WERI-Rb-1 (cell line): ENCODE results near the gene DST.
A peak's percentile ranks its signal among the peaks of the same experiment; 100 is the strongest.

Source experiments
- DNase-seq: peaks from one replicate; pipeline ENCODE4 v3.0.0-alpha.2; 2020
- H3K27ac ChIP-seq: fragments of 250-450 bp; sonication (Bioruptor Pico); 2 replicates; pipeline ENCODE4 v1.5.1; 2020; ENCODE audit warnings: mild to moderate bottlenecking, moderate library complexity
- H3K27me3 ChIP-seq: fragments of 250-450 bp; sonication (Bioruptor Pico); 2 replicates; pipeline ENCODE4 v1.5.1; 2021; ENCODE audit warnings: mild to moderate bottlenecking, low read depth, moderate library complexity; ENCODE audit not compliant: insufficient read depth, severe bottlenecking
- H3K36me3 ChIP-seq: fragments of 250-450 bp; sonication (Bioruptor Pico); 2 replicates; pipeline ENCODE4 v1.5.1; 2020; ENCODE audit warnings: mild to moderate bottlenecking, moderate library complexity
- H3K4me3 ChIP-seq: 2 replicates; pipeline ENCODE4 v1.5.1; 2011; ENCODE audit warnings: low read depth, mild to moderate bottlenecking, control low read depth, low read length
- H3K9me3 ChIP-seq: fragments of 250-450 bp; sonication (Bioruptor Pico); 2 replicates; pipeline ENCODE4 v1.5.1; 2021; ENCODE audit warnings: mild to moderate bottlenecking, moderate library complexity; ENCODE audit not compliant: severe bottlenecking
- CTCF ChIP-seq: IDR thresholded peaks from 2 replicates; pipeline ENCODE4 v1.5.1; 2011; ENCODE audit warnings: low read depth, mild to moderate bottlenecking, control low read depth, inconsistent platforms, low read length

The DST gene

GRCh38 chr6:56549014-56549413, 93.7 kb downstream of the DST start:
- no peak overlapping the region for H3K4me3 ChIP-seq
- H3K9me3 ChIP-seq = no peaks in the 10 kb centered on the region
- no peak overlapping the region for H3K27ac ChIP-seq
- no peaks in the 10 kb centered on the region for H3K27me3 ChIP-seq
- DNase-seq = peak; percentile 32
- H3K36me3 ChIP-seq = peaks cover 34% of the 10 kb centered on the region
- no peak for TF ChIP-seq CTCF

- H3K27me3 ChIP-seq = no peaks in the 10 kb centered on the region
- H3K4me3 ChIP-seq = no peak overlapping the region
- H3K36me3 ChIP-seq = peaks cover 24% of the 10 kb centered on the region
- no peaks in the 10 kb centered on the region for H3K9me3 ChIP-seq
- no peak overlapping the region for H3K27ac ChIP-seq
- TF ChIP-seq CTCF = no peak
- no peak for DNase-seq
These were observed 95.0 kb downstream of the DST start for GRCh38 chr6:56547687-56548086.

GRCh38 chr6:56542364-56543331, 100.0 kb downstream of the DST start:
- Histone ChIP-seq H3K36me3 (no peaks in the 10 kb centered on the region; the same call in 1 of the 2 replicates), H3K27ac (peak overlapping the region; percentile 93), H3K9me3 (no peaks in the 10 kb centered on the region), H3K4me3 (peak overlapping the region; percentile 74), H3K27me3 (no peaks in the 10 kb centered on the region)
- peak; percentile 100 for DNase-seq
- TF ChIP-seq CTCF = peak; percentile 46; the same call in 1 of the 2 replicates

- TF ChIP-seq CTCF = no peak
- no peak for DNase-seq
- H3K27me3 ChIP-seq = no peaks in the 10 kb centered on the region
- H3K4me3 ChIP-seq = peak overlapping the region; percentile 74
- peak overlapping the region; percentile 93 for H3K27ac ChIP-seq
- no peaks in the 10 kb centered on the region for H3K9me3 ChIP-seq
- H3K36me3 ChIP-seq = no peaks in the 10 kb centered on the region; the same call in 1 of the 2 replicates
These were observed 100.8 kb downstream of the DST start for GRCh38 chr6:56541741-56542360.

GRCh38 chr6:56541030-56541600, 101.6 kb downstream of the DST start:
- Histone ChIP-seq H3K9me3 (no peaks in the 10 kb centered on the region), H3K27me3 (no peaks in the 10 kb centered on the region), H3K4me3 (peak overlapping the region; percentile 74), H3K36me3 (peaks cover 7% of the 10 kb centered on the region; the same call in 1 of the 2 replicates), H3K27ac (peak overlapping the region; percentile 93)
- no peak for TF ChIP-seq CTCF
- no peak for DNase-seq
